ENCODE data around the gene ELOA2.
"Not testable (repeated sequence)": the region's sequence is repeated elsewhere in the genome, so short reads cannot be mapped to it uniquely, and the experiment has no call there.

Gene ELOA2

DNA sequence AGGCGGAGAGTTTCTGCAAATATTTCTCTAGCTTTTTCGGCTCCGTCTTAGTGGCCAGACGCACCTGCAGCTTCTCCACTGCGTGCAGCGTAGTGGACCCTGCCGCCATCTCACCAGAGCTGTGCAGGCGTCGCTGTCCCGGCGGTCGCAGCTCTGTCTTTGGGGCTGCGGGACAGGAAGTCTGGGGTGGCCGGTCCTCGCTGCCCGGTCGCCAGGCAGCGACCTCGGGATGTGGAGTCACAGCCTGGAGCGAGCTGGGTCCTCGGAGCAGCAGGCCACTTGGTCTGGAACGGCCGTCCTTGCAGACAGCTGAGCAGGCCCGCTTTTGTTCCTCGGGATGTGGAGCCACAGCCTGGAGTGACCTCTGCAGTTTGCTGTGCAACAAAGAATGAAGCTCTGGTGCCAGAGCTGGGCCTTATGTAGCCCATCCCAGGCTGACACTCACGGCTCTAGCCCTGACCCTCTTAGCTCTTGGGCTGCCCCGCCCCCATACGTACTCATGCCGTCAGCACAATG, at the start of gene ELOA2:
Gene ELOA2, minus strand, starts transcription at position 466 of the 516 bp plus-strand sequence. Its CDS starts 357 bp downstream, at position 109.
- no peak for DNase-seq (ENCODE audit: low read depth, low spot score)

DNA sequence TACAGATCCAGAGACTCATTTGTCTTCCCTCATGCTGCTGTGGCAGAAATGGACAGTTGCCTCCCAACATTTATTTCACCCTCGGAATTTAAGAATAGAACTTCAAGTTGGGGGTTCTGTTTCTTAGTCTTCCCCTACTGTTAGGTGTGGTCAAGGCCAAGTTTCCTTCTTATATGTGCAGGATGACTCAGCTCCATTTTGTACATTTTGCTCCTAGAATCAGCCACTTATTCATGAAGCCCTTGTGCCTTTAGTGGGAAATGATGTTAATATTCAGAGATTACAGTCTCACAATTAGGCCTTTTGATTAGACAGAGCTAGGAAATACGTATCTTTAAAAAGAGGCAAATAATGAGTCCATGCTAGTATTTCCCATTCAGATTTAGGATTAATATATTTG, 46.2 kb upstream of the ELOA2 start:
- DNase-seq (ENCODE audit: low read depth, low spot score), result no peak

DNA sequence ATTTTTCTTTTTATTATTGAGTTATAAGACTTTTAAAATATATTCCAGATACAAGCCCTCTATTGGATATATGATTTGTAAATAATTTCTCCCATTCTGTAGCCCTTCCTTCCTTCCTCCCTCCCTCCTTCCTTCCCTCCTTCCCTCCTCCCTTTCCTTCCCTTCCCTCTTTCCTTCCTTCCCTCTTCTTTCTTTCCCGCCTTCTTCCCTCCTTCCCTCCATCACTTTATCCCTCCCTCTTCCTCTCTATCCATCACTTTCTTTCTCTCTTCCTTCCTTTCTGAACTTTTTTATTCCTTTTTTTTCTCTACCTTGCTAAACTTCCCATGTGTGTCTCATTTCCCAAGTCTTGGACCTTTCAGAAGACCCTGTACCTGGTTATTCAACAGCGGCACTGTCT, 45.5 kb upstream of the ELOA2 start:
- no peak for DNase-seq (ENCODE audit: low read depth, low spot score)

- no peak for DNase-seq (ENCODE audit: low read depth, low spot score)
Observed at GRCh38 chr18:47077111-47077510, 41.7 kb upstream of the ELOA2 start.

- DNase-seq (ENCODE audit: low read depth, low spot score), result no peak
Observed at GRCh38 chr18:47075098-47075883, 39.9 kb upstream of the ELOA2 start.

- no peak for DNase-seq (ENCODE audit: low read depth, low spot score)
Observed at GRCh38 chr18:47067648-47068047, 32.2 kb upstream of the ELOA2 start.

GRCh38 chr18:47063096-47063495, 27.7 kb upstream of the ELOA2 start:
- DNase-seq (ENCODE audit: low read depth, low spot score), result no peak

GRCh38 chr18:47062471-47062870, 27.1 kb upstream of the ELOA2 start:
- no peak for DNase-seq (ENCODE audit: low read depth, low spot score)

DNA sequence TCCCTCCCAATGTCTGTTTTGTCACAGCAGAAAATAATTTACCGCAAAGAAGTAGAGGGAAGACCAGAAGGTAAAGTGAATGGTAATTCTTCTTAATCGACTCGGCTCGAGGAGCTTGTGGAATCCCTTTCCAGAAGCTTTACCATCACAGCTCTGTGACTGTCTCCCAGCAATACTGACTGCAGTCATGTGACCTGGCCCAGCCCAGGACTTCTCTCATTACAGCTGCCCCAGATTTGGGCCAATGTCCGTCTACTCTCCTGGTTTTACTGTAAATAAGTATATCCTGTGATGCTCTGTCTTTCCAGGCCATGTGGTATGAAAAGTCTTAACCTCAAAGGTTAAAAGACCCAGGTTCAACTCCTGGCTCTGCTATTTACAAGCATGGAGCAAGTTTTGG, 18.9 kb upstream of the ELOA2 start:
- no peak for DNase-seq (ENCODE audit: low read depth, low spot score)

DNA sequence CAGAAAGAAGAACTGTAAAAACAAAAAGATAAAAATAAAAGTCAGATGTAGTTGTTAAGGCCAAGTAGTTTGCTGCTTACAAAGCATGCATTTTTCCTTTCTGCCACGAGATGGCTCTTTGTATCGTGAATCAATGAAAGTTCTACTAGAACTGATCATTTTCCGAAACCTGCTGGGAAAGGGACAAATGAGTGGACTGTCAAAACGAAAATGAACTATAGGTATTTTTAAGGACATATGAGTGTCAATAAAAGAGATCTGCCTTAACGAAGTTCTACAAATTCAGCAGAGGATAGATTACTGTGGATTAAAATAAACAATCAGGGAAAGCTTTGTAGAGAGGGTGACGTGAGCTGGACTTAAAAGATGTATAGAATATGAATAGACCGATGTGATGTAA, 15.0 kb upstream of the ELOA2 start:
- no peak for DNase-seq (ENCODE audit: low read depth, low spot score)

- no peak for DNase-seq (ENCODE audit: low read depth, low spot score)
Observed at GRCh38 chr18:47040982-47041381, 5.6 kb upstream of the ELOA2 start.

GRCh38 chr18:47036927-47037578, 1.6 kb upstream of the ELOA2 start:
- no peak for DNase-seq (ENCODE audit: low read depth, low spot score)

GRCh38 chr18:47036298-47036874, 965 bp upstream of the ELOA2 start:
- DNase-seq (ENCODE audit: low read depth, low spot score), result no peak

- DNase-seq (ENCODE audit: low read depth, low spot score), result not testable (repeated sequence)
Observed at GRCh38 chr18:47034591-47034990, 830 bp downstream of the ELOA2 start.

DNA sequence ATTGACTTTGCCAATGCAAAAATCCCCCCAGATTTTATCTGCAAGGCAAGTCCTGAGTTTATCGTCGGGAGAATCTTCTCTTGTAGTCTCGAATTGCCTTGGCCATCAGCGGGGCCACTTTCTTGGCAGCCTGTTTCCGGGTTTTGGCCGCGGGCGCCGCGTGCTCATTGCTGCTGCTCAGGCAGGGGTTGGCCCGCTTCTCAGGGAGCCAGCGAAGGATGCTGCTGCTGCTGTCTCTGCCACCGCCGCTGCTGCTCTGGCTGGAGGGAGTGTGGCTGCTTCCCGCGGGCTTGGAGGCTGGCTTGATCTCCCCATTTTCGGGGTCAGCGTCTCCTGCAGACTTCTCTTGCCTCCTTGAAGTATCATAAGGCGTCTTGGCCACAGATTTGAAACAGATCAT, 2.5 kb downstream of the ELOA2 start:
- DNase-seq (ENCODE audit: low read depth, low spot score), result no peak

- DNase-seq (ENCODE audit: low read depth, low spot score), result not testable (repeated sequence)
Observed at GRCh38 chr18:47030887-47031286, 4.5 kb downstream of the ELOA2 start.

- DNase-seq (ENCODE audit: low read depth, low spot score), result not testable (repeated sequence)
Observed at GRCh38 chr18:47029684-47030353, 5.6 kb downstream of the ELOA2 start.

DNA sequence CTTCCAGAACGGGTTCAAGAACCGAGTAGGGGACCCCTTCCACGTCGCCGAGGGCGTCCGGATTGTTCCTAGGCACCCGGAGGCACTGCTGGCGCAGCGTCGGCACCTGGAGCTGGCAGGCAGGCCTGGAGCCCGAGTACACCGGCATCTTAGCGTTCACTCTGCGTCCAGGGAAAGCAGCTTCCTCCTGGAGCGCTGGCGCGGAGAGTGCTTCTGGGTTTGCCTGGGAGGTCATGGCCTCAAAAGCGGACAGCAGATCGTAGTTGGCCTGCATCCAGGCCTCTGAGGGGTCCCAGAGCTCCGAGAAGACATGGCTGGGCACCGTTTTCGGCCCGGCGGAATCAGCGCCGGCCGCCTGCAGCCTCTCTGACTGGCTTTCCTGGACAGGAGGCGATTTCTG, 6.7 kb downstream of the ELOA2 start:
- not testable (repeated sequence) for DNase-seq (ENCODE audit: low read depth, low spot score)

DNA sequence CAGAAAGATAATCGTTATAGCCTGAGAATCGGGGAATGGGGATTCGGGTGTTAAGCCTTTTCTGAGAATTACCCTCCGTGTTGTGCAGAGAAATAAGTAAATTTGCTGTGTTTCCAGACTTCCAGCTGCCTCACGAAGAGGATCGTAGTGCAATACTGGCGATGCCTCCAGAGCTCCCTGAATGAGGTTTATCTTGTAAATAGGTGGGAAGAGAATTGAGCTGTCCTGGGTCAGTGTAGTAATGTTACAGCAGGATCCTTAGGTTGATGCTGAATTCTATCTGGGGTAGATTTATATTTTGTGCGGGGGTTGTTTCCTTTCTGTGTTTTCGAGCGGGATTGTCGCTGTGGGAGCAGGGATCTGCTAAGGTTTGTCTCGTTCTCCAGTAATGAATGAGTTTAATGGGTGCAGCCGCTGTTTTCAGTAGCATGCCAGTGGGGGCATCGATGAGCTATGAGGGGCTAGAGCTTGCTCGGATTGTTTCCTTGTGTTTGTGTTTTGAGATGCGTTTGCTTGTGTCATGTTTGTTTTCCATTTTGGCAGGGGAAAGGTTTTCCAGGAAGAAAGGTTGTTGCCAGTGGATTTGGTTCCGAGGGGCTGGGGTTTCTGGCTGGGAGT, 9.8 kb downstream of the ELOA2 start:
- not testable (repeated sequence) for DNase-seq (ENCODE audit: low read depth, low spot score)

DNA sequence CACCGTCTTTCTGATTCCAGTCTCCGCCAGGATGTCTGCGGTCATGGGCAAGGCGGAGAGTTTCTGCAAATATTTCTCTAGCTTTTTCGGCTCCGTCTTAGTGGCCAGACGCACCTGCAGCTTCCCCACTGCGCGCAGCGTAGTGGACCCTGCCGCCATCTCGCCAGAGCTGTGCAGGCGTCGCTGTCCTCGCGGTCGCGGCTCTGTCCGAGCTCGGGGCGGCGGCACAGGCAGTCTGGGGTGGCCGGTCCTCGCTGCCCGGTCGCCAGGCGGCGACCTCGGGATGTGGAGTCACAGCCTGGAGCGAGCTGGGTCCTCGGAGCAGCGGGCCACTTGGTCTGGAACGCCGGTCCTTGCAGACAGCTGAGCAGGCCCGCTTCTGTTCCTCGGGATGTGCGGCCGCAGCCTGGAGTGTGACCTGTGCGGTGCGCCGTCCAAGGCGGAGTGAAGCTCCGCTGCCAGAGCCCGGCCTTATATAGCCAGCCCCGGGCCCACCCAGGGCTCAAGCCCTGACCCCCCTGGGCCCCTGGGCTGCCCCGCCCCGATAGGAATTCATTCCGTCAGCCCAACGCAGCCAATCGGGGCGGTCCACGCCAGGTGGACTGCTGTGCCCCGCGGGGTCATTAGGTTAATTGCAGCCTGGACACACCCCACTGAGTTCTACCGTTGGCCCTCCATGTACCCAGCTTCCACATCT, 11.5 kb downstream of the ELOA2 start:
- DNase-seq (ENCODE audit: low read depth, low spot score), result not testable (repeated sequence)

DNA sequence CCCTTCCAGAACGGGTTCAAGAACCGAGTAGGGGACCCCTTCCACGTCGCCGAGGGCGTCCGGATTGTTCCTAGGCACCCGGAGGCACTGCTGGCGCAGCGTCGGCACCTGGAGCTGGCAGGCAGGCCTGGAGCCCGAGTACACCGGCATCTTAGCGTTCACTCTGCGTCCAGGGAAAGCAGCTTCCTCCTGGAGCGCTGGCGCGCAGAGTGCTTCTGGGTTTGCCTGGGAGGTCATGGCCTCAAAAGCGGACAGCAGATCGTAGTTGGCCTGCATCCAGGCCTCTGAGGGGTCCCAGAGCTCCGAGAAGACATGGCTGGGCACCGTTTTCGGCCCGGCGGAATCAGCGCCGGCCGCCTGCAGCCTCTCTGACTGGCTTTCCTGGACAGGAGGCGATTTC, 12.6 kb downstream of the ELOA2 start:
- DNase-seq (ENCODE audit: low read depth, low spot score), result not testable (repeated sequence)

Data from iPS DF 19.7 (cell line).